Measurements from ENCODE around the gene C21orf58. TPM values are rescaled to one million over a fixed set of nuclear protein-coding genes. Genes with fewer than 3 reads are reported as not detected.
A peak's percentile ranks its signal among the peaks of the same experiment; 100 is the strongest.

The C21orf58 gene
- total RNA-seq, 3 donors from 2014 or later, result 3.6 to 3.9 (median 3.7) TPM

DNA sequence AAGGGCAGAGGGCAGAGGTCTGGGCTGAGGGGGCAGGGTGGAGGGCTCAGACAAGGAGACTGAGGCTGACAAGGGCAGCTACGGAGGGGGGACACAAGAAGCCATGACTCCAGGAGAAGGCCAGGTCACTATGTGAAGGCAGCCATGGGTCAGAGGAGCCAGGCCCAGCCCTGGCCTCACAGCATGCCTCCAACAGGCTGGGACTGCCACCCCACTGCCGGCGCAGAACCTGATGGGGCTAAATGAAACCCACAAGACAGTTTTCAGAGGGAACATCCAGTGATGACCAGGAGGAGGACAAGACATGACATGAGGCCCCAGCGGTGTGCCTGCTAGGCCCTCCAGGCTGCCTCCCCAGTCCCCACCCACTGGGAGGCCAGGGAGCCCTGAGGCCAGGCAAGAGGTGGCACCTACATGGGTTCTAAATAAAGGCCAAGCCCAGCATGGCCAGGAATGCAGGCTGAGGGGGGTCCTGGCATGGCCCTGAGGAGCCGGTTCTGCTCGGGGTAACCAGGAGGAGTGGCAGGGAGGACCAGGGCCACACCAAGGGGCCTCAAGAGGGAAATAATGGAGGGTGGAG, 67.8 kb downstream of the C21orf58 start:
- no peak for ATAC-seq
- no peaks in the 10 kb centered on the region for H3K27me3 Mint-ChIP-seq (ENCODE audit: low read depth)
- no peak overlapping the region for H3K4me3 Mint-ChIP-seq
- DNase-seq, result no peak
- peaks cover 26% of the 10 kb centered on the region for H3K4me1 Mint-ChIP-seq (ENCODE audit: low read depth)
- H3K36me3 Mint-ChIP-seq (ENCODE audit: insufficient read depth), result peaks cover 47% of the 10 kb centered on the region
- H3K9me3 Mint-ChIP-seq, result no peaks in the 10 kb centered on the region

GRCh38 chr21:46255166-46255565, 68.5 kb downstream of the C21orf58 start:
- Mint-ChIP-seq H3K4me3 (no peak overlapping the region), H3K9me3 (no peaks in the 10 kb centered on the region), H3K27me3 (ENCODE audit: low read depth) (no peaks in the 10 kb centered on the region), H3K36me3 (ENCODE audit: insufficient read depth) (peaks cover 51% of the 10 kb centered on the region), H3K4me1 (ENCODE audit: low read depth) (peaks cover 33% of the 10 kb centered on the region)
- ATAC-seq (no peak), DNase-seq (no peak)

- Mint-ChIP-seq H3K9me3 (no peaks in the 10 kb centered on the region), H3K4me3 (no peak overlapping the region), H3K4me1 (ENCODE audit: low read depth) (peaks cover 38% of the 10 kb centered on the region), H3K27me3 (ENCODE audit: low read depth) (no peaks in the 10 kb centered on the region), H3K36me3 (ENCODE audit: insufficient read depth) (peaks cover 57% of the 10 kb centered on the region)
- DNase-seq (no peak), ATAC-seq (no peak)
These were observed 69.3 kb downstream of the C21orf58 start for GRCh38 chr21:46254208-46254975.

DNA sequence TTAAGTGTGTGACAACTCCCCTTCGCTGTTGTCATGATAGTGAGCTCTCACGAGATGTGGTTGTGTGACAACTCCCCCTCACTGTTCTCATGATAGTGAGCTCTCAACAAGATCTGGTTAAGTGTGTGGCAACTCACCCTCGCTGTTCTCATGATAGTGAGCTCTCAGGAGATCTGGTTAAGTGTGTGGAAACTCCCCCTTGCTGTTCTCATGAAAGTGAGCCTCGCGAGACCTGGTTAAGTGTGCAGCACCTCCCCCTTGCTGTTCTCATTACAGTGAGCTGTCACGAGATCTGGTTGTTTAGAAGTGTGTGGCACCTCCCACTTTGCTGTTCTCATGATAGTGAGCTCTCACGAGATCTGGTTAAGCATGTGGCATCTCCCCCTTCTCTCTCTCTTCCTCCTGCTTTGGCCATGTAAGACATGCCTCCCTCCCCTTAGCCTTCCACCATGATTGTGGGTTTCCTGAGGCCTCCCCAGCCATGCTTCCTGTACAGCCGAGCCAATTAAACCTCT, 70.0 kb downstream of the C21orf58 start:
- ATAC-seq (peak; percentile 92 to 97), DNase-seq (no peak)
- peaks cover 38% of the 10 kb centered on the region for H3K4me1 Mint-ChIP-seq (ENCODE audit: low read depth)
- H3K4me3 Mint-ChIP-seq, result no peak overlapping the region
- no peaks in the 10 kb centered on the region for H3K27me3 Mint-ChIP-seq (ENCODE audit: low read depth)
- H3K9me3 Mint-ChIP-seq, result no peaks in the 10 kb centered on the region
- peaks cover 55% of the 10 kb centered on the region for H3K36me3 Mint-ChIP-seq (ENCODE audit: insufficient read depth)

DNA sequence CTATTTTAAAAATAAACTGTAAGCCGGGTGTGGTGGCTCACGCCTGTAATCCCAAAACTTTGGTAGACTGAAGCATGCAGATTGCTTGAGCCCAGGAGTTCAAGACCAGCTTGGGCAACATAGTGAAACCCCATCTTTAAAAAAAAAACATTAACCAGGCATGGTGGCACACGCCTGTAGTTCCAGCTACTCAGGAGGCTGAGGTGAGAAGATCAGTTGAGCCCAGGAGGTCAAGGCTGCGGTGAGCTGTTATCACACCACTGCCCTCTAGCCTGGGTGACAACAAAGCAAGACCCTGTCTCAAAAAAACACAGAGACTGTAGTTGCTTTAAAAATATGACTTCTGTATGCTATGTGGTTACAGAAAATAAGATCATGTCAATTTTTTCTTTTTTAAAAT, 70.8 kb downstream of the C21orf58 start:
- H3K9me3 Mint-ChIP-seq, result no peaks in the 10 kb centered on the region
- peaks cover 38% of the 10 kb centered on the region for H3K4me1 Mint-ChIP-seq (ENCODE audit: low read depth)
- H3K36me3 Mint-ChIP-seq (ENCODE audit: insufficient read depth), result peaks cover 52% of the 10 kb centered on the region
- no peak overlapping the region for H3K4me3 Mint-ChIP-seq
- no peak for DNase-seq
- ATAC-seq, result no peak
- H3K27me3 Mint-ChIP-seq (ENCODE audit: low read depth), result no peaks in the 10 kb centered on the region

Other genes starting within 250 kb of the C21orf58 start
- 1 to 10 TPM; 4.8 to 7.7 (median 5.7) TPM for gene COL6A2, start 225.8 kb downstream of the C21orf58 start, total RNA-seq
- gene FTCD, start 168.3 kb downstream of the C21orf58 start, total RNA-seq, result under 1 TPM; 0.33 to 0.71 (median 0.40) TPM
- gene SPATC1L, start 139.4 kb downstream of the C21orf58 start, total RNA-seq, result 10 to 100 TPM in 2 of 3 donors, 1 to 10 TPM in 1; 6.8 to 17.5 (median 10.6) TPM
- 10 to 100 TPM; 14.5 to 20.6 (median 17.2) TPM for gene LSS, start 95.1 kb downstream of the C21orf58 start, total RNA-seq
- gene MCM3AP, start 38.3 kb downstream of the C21orf58 start, total RNA-seq, result 100 to 1,000 TPM; 134 to 144 (median 140) TPM
- 10 to 100 TPM; 20.5 to 21.8 (median 20.9) TPM for gene YBEY, start 37.5 kb downstream of the C21orf58 start, total RNA-seq
- gene PCNT, start 286 bp upstream of the C21orf58 start, total RNA-seq, result 10 to 100 TPM; 29.4 to 33.1 (median 31.0) TPM
- gene DIP2A, start 135.0 kb upstream of the C21orf58 start, total RNA-seq, result 10 to 100 TPM; 17.8 to 19.5 (median 18.9) TPM

Data from activated T-cell treated with anti-CD3 and anti-CD28 coated beads, Interleukin-2, amount 50 U/mL, for 4 hours (primary cell).